IPS-NIHi11 (cell line): Measurements from ENCODE around the gene SCP2D1.

Experiments
- DNase-seq: peaks from one replicate; pipeline ENCODE4 v3.0.0; 2012; ENCODE audit warnings: mixed read lengths, low spot score

SCP2D1 gene

GRCh38 chr20:18815194-18815942, 1.8 kb downstream of the SCP2D1 start:
- DNase-seq, result no peak

GRCh38 chr20:18822832-18823231, 9.2 kb downstream of the SCP2D1 start:
- DNase-seq, result no peak

- DNase-seq, result no peak
Observed at GRCh38 chr20:18831830-18832499, 18.4 kb downstream of the SCP2D1 start.

DNA sequence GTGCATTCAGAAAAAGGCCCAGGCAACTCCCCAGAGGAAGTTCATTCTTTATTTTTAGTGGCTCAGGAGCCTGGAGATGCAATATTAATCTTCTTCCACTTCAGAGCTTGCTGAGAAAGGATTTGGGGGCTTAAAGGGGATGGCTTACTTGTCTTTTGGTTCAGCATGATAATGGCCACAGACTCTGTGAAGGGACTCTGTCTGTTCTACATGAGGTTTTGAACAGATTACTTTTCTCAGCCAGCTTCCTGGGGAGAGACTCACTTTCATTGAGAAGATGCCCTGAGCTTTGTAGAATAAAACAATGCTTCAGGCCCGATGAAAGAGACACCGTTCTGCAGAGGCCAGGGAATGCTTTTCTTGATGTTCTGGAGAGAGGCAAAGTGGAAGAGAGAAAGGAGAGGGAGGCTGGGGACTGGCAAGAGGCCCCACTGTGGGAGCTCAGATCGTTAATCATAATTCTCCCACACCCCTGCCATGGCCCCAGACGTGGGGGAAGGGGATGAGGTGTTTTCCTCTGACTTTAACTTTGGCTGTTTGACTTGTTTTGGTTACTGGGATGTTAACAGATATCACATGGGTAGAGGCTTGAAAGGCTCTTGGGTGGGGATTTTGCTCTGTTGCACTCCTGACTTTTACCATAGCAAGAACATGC, 19.1 kb downstream of the SCP2D1 start:
- no peak for DNase-seq

DNA sequence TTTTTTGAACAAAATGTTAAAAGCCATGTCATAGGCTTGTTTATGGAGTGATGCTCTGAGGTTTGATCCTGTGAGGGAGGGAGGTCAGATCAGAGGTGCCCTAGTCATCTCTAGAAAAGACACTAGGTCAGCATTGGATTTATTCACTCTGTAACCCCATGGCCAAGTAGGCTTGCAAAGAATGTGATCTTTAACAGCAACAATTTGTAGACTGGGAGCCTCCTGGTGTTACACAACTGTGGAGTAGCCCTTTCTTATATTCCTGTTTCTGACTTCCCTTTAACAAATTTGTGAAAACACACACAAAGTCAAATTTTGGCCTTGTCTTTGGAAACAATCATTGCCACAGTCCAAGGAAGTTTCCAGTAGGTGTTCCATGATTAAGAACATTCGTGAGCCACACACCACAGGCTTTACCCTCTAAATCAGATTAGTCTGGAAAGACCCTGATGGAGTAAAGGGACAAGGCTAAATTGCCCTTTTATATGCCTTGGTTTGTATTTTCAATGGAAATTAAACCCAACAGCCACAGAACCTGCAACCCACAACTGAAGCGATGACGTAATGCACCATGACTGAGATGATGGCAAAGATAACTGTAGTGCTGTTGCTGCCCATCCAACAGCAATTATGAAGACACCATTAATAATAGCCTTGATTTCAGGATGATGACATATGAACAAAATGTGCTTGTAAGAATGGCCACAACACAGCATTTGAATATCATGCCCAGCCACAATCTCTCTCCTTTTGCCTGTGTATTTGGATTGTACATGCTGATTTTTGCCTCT, 22.1 kb downstream of the SCP2D1 start:
- no peak for DNase-seq

DNA sequence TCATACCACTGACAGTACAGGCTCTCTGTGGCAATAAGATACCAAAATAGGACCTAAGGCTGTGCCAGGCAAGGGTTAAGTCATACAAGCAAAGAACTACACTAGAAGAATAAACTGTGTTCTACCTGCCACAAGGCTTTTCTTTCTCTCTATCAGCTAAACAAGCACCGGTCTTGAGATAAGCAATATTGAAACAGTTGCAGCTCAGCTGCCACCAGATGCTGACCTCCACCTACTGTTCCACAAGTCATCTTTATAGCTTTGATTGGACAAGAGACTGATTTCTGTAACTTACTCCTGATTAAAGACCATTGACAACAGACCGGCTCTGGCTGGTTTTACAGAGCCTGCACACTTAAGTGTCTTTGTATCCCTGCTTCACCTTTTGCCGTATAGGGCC, 24.1 kb downstream of the SCP2D1 start:
- DNase-seq, result no peak

GRCh38 chr20:18839507-18840247, 26.1 kb downstream of the SCP2D1 start:
- DNase-seq, result no peak

GRCh38 chr20:18840248-18840645, 26.7 kb downstream of the SCP2D1 start:
- no peak for DNase-seq

GRCh38 chr20:18845017-18845416, 31.4 kb downstream of the SCP2D1 start:
- DNase-seq, result no peak

GRCh38 chr20:18847226-18847755, 33.7 kb downstream of the SCP2D1 start:
- no peak for DNase-seq

GRCh38 chr20:18849131-18849530, 35.5 kb downstream of the SCP2D1 start:
- DNase-seq, result no peak

DNA sequence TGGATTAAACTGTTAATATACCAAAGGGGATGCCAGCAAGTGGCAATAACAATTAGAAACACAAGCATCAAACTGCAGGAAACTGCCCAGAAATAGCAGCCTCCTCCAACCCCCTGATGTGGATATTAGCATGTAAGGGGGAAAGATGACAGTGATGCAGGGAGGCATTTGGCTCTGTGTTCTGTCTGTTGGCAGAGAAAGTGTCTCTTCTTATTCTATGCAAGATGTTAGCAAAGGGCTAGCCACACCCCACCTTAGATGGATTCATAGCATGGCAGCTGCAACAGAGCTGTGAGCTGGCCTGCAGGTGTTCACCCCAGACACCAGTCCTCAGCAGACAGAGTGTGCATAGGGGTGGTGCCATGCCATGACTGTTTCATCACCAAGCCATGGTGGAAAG, 38.0 kb downstream of the SCP2D1 start:
- no peak for DNase-seq

DNA sequence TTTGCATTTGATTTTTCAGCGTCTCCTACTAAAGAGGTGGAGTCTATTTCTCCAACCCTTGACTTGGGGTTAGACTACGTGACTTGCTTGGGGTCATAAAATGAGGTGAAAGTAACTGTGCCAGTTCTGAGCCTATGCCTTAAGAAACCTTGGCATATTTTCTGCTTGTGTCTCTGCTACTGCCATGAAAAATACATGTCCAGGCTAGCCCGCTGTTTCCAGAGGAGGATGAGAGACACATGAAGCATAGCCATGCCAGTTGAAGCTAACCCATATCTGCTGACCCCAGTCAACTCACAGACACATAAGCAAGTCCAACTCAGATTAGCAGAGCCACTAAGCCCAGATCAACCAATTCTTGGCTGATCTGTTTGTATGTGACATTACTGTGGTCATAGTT, 38.7 kb downstream of the SCP2D1 start:
- DNase-seq, result no peak

- DNase-seq, result no peak
Observed at GRCh38 chr20:18853216-18853615, 39.6 kb downstream of the SCP2D1 start.

DNA sequence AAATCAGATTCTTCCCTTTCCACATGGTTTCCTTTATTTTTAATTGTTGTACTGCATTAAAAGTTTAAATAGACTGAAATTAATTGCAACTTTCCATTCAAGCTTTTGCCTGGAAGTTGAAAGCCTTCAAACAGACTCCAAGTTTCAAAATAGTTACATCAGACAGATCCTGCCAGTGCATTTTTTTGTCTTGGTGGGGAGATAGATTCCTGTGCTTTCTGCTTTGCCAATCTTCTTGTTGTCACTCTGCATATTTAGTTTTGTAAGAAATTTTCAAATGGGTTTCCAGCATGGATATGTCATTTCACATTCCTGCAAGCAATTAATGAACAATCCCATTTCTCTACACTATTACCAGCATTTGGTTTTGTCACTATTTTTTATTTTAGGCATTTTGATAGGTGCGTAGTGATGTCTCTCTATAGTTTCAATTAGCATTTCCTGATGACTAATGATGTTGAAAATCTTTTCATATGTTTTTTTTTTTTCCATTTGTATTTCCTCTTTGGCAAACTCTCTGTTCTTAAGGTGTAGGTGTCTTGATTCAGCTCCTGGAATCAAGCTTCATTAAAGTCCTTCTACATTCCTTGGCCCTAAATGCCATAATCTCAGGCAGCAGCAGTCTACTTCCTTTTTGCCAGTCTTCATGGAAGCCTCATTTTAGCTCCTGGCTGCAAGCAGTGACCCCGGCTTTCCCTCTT, 40.5 kb downstream of the SCP2D1 start:
- no peak for DNase-seq

DNA sequence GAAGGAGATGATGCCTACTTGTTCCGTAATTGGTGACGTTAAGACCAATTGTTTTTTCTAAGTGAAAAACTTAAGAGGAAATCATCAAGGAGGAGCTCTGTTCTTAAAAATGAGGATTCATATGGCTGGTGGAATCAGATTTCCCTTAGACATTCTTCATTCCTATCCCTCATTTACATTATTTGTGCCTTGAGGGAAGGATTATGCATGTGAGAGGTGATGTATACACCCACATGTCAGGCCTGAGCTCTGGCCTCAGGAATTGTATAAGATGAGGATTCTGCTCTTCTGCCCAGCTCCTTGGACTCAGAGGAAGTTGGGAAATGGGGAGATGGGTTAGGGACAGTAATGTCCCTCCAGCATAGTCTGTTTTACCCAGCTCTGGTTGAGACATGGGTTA, 42.3 kb downstream of the SCP2D1 start:
- no peak for DNase-seq

DNA sequence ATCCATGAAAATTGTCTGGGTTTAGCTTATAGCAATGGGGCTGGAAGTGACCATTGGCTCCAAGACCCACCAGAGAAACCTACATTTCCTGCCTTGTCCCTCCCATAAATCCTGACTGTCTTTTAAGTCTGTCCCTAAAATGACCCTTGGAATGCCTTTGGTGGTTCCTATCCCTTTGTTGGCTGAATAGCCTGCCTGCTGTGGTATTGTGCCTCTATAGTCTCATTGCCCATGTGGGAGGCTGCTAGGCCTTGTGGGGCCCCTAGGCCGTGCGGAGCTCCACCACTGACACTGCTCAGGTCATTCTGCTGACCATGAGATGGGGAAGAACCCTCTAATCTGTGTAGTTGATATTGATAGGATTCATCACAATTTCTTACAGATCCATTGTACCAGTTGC, 43.3 kb downstream of the SCP2D1 start:
- DNase-seq, result peak; percentile 77

DNA sequence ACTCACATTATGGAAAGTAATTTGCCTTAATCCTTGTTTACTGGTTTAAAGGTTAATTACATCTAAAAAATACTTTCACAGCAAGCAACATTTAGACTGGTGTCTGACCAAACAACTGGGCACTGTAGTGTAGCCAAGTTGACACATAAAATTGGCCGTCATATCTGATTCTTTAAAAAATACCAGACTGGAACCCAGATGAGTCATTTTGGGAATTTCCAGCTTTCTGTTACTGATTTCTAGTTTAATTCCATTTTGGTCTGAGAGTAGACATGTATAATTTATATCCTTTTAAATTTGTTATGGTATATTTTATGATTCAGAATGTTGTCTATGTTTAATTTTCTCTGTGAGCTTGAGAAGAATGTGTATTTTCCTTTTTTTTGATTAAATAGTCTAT, 44.1 kb downstream of the SCP2D1 start:
- DNase-seq, result no peak

DNA sequence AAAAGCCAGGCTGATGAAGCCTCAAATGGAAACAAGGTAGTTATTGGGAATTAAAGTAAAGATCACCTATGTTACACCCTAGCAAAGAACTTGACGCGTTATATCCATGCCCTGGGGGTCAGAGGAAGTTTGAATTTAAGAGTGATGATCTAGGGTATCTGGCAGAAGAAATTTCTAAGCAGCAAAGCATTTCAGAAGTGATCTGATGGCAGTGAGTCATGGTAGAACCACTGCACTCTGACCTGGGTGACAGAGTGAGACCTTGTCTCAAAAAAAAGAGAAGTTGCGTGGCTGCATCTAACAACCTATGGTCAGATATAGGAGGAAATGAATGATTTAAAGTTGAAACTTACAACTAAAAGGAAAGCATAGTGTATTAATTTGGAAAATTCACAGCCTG, 45.2 kb downstream of the SCP2D1 start:
- no peak for DNase-seq
